T-helper 1 cell (primary cell): ENCODE measurements around the gene COQ7.

ENCODE experiments used
- DNase-seq, 5 donors: peaks; one replicate each; pipeline ENCODE4 v3.0.0-alpha.2; 2012 to 2020
- total RNA-seq, 4 donors: gene quantifications; one replicate each; lab custom pipeline; 2026; lab: John Stamatoyannopoulos, UW

Gene COQ7
- total RNA-seq, result 14.0 to 28.4 (median 21.4) reads per million in 4 donors

GRCh38 chr16:19067349-19068236 is at the start of gene COQ7:
TSS of gene COQ7 (plus strand) at chr16:19067614. CDS start at chr16:19067665, 51 bp downstream.
- DNase-seq, result peak; percentile 97 to 100 (median 97)

- DNase-seq, result no peak
Observed at GRCh38 chr16:19020689-19021088, 46.7 kb upstream of the COQ7 start.

GRCh38 chr16:19021747-19022146 is 45.7 kb upstream of the COQ7 start:
- DNase-seq, result no peak

- DNase-seq, result no peak
Observed at GRCh38 chr16:19027416-19027815, 40.0 kb upstream of the COQ7 start.

- DNase-seq, result no peak
Observed at GRCh38 chr16:19029980-19030379, 37.4 kb upstream of the COQ7 start.

GRCh38 chr16:19031738-19032137 is 35.7 kb upstream of the COQ7 start:
- DNase-seq, result no peak

GRCh38 chr16:19033761-19034160 is 33.7 kb upstream of the COQ7 start:
- no peak for DNase-seq

GRCh38 chr16:19040400-19040799 is 27.0 kb upstream of the COQ7 start:
- DNase-seq, result no peak

GRCh38 chr16:19044769-19045168 is 22.6 kb upstream of the COQ7 start:
- DNase-seq, result no peak

- DNase-seq, result no peak
Observed at GRCh38 chr16:19046062-19046461, 21.4 kb upstream of the COQ7 start.

GRCh38 chr16:19062706-19063105 is 4.7 kb upstream of the COQ7 start:
- no peak for DNase-seq

- DNase-seq, result peak in 1 of 5 donors; percentile 3
Observed at GRCh38 chr16:19066988-19067348, 446 bp upstream of the COQ7 start.

- DNase-seq, result no peak
Observed at GRCh38 chr16:19068237-19068815, 912 bp downstream of the COQ7 start.

GRCh38 chr16:19071811-19072777 is 4.7 kb downstream of the COQ7 start:
- DNase-seq, result peak; percentile 7 to 43 (median 25)

GRCh38 chr16:19073344-19073743 is 5.9 kb downstream of the COQ7 start:
- DNase-seq, result no peak

- DNase-seq, result no peak
Observed at GRCh38 chr16:19073863-19074262, 6.4 kb downstream of the COQ7 start.

GRCh38 chr16:19075511-19075910 is 8.1 kb downstream of the COQ7 start:
- no peak for DNase-seq

- DNase-seq, result no peak
Observed at GRCh38 chr16:19077879-19078278, 10.5 kb downstream of the COQ7 start.

GRCh38 chr16:19083670-19084069 is 16.3 kb downstream of the COQ7 start:
- DNase-seq, result no peak

- no peak for DNase-seq
Observed at GRCh38 chr16:19084139-19084538, 16.7 kb downstream of the COQ7 start.

- DNase-seq, result no peak
Observed at GRCh38 chr16:19084879-19085278, 17.5 kb downstream of the COQ7 start.

GRCh38 chr16:19085679-19086200 is 18.3 kb downstream of the COQ7 start:
- DNase-seq, result no peak
